Activated T-cell treated with anti-CD3 and anti-CD28 coated beads for 4 hours (primary cell): Measurements from ENCODE around the gene TNK2.
A peak's percentile ranks its signal among the peaks of the same experiment; 100 is the strongest.
"Not testable (repeated sequence)": the region's sequence is repeated elsewhere in the genome, so short reads cannot be mapped to it uniquely, and the experiment has no call there.

ENCODE experiments used
- DNase-seq: peaks from one replicate; pipeline ENCODE4 v3.0.0-alpha.2; 2020

The TNK2 gene

DNA sequence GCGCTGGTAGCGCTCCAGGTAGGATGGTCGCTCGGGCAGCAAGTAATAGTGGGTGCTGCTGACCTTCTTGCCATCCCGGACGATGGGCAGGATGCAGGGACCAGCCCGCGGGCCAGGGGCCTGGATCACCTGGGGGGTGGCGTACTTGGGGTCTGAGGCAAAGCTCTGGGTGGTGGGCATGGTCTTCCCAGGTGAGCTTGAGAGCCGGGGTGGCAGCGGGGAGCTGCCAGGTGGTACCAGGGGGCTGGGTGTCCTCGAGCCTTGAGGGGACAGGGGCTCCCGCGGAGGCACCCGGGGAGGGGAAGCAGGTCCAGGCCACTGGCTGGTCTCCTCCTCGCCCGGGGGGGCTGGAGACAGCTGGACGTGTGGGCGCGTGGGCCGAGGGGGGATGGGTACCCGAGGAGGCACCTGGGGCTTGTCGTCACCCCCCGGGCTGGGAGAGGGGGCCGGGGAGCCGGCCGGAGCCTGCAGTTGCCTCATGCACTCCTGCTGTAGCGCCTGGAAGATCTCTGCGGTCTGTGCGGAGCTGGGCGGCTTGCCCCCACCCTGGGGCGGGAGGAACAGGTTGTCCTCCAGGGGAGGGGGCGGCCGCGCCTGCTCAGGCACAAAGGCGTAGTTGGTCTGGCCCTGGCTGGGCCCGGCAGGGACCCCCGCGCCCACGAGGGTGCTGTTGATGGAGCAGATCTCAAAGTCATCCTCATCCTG is 40.6 kb downstream of the TNK2 start:
- no peak for DNase-seq

DNA sequence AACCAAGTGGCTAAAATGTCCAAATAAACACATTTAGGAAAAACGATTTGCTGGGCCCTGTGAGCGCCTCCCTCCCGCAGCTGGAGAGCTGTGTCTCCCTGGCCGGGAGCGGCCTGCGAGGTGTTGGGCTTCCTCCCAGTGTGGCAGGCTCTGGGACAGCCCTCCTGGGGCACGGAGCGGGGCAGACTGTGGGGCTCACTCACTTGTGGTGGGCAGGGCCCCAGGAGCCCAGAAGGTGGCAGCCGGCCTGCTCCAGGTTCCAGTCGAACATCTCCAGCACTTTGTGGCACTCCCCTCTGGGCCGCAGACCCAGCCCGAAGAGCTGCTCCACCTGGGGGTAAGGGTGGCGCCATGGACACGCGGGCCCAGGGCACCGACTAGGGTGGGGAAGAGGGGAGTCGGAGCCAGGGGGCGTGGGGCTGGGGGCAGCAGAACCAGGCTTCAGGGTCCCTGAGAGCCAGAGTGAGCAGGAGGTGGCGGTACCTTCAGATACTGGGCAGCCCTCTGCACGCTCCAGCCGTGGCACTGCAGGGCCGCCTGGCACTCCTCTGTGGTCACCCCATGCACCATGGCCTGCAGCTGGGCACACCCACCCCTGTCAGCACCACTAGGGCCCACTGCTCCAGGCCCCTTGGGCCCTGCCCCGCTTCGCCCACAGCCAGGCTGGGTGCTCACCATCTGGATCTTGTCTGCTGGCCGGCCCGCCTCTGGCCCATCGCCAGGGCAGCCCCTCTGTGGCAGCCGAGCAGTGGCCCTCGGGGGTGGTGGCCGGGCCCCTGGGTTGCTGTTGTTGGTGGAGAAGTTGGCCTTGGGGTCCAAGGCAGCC is 41.5 kb downstream of the TNK2 start:
- DNase-seq, result no peak

DNA sequence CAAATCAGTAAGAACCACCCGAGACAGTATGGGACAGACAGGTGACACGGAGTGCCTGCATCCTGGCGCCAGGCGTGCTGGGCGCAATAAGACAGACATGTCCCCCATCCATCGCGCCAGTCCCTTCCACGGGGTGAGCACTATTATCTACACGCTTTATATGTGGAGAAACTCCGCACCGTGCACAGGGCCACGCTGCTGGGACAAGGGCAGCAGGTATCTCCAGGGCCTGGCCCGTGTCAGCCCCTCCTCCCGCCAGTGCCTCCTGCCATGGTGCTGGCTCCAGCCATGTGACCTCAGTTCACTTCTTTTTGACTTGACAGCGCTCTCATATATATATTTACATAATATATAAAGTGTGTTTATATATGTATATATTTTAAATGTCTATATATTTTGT is 42.6 kb downstream of the TNK2 start:
- DNase-seq, result no peak

DNA sequence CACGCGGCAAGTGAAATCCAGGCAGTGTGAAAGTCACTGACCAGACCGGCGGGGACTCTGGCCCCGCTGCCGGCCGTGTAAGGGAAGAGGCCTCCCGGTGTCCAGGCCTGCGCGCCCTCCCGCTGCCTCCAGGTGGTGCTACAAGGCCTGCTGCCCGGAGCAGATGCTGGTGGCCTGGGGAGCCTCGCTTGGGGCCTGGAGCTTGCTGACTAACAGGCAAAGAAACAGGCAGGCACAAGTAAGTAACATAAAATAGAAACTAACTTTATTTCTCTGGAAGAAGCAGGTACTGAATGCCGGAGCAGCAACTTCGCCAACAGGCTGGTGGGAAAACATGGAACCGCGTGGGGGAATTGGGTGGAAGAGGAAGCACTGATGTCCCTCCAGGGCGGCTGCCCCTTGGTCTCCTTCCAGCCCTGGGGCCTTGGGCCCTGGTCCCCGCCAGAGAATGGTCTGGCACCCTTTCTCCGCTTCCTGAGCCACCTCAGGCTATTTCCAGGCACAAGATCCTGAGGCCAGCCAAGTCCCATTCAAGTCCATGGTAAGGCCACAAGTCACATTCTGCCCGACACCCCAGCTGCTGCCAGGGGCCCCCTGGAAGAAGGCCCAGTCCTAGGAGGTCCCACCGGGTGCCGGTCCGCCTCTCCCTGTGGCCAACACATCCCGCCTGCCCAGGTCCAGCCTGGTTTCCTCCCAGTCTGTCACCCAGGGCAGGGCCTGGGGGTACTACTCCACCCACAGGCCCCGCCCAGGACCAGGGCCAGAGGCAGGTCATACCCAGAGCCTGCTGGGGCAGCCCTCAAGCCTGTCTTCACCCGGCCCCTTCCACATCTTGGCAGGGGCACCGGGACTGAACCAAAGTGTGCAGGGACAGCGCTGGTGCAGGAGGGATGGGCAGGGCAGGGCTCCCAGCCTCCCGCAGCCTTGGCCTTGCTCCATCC is 45.0 kb downstream of the TNK2 start:
- peak; percentile 50 for DNase-seq

DNA sequence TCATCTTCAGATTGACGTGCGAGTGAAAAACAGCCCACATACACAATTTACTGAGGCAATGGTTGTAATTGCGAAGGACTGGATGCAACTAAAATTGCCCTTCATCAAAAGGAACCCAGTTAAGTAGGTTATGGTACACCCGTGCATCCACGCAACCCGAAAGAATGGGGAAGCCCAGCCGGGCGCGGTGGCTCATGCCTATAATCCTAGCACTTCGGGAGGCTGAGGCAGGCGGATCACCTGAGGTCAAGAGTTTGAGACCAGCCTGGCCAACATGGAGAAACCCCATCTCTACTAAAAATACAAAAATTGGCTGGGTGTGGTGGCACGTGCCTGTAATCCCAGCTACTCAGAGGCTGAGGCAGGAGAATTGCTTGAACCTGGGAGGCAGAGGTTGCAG is 46.0 kb downstream of the TNK2 start:
- DNase-seq, result not testable (repeated sequence)

DNA sequence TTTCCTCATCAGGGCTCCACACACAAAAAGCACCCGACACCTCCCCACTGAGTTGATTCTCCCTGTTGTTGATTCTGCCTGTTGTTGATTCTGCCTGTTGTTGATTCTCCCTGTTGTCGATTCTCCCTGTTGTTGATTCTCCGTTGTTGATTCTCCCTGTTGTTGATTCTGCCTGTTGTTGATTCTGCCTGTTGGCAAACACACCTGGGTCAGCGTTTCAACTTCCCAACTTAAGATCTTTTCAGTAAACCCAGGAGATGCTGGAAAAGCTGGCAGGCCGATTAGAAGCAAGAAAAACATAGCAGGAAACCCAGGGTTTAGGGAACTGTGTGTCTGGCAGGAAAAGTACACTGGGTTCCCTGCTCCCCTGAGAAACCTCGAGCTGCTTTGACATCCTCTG is 47.9 kb downstream of the TNK2 start:
- no peak for DNase-seq

DNA sequence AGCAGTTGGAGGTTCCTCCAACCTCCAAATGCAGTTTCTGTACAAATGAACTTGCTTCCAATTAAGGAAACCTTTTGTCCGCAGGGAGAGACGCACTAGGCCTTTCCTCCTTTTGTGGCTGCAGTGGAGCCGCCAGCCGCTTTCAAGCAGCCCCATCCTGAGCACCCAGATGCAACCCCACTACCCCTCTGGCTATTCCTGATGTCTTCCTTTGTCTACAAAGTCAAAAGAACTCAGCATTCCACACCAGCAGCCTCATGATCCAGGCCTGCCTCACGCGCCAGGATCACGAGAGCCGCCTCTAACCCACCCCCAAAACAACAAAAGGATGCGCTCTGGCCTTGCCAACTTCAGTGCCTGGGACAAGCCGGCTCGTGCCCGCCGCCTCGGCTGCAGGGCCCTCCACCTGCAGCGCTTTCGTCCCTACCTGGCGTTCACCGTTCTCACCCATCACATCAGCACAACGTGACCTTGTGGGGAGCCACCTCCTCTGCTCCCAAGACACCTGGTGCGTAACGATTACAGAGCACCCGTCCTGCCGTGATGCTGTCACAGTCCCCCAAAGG is 48.4 kb downstream of the TNK2 start:
- no peak for DNase-seq

DNA sequence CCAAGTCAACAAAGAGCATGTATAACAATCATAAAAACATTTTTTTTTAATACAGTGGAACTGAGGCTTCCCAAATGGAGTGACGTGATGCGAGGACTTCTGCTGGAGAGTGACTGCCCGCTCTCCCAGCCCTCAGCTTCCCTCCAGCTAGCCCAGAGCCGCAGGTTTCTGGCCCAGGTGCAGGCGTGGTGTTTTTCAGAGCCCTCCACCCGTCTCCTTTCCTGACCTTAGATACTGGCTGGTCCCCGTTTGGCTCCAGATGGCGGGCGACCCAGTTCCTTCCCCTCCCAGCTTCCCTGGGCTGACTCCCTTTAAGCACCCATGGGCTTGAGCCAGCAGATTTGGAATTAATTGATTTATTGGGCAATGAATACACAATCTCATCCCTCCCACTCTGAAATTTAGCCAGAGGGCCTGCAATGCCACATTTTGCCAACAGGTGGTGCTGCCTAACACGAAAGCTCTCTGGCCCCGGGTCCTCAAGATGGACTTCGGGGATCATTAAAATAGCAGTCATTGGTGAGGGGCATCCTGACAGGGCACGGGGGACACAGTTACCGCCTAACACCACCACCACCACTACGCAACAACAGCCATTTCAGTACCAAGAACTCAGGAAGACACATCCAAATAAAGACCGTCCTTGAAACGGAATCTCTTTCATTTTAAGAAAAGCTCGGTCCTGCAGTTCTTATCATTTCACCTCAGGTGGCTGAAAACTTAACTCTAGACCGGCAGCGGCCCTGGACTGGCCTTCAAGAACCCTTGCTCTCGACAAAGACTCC is 49.1 kb downstream of the TNK2 start:
- DNase-seq, result peak; percentile 78

DNA sequence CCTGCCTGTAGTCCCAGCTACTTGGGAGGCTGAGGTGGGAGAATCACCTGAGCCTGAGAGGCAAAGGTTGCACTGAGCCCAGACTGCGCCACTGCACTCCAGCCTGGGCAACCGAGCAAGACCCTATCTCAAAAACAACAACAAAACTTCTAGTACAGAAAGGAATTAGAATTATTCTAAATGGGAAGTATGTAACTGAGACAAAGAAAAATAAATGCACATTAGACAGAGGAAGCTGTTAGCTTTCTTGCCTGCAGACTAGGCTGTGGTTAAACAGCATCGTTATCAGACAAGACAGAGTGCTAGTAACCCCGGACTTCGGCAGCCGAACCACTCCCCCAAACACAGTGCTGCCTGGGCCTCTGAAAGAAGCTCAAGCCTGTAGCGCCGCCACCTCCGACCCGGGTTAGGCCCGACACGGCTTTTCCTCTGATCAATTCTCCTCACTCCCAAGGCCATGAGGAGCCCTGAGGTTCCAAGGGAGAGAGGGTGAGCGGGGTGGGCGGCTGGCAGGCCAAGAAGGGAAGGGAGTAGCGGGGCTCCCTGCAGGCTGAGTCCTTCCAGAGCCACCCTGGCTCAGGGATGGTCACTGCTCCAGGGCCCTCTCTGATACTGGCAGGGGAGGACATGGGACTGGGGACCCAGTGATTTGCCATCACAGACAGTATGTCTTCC is 51.8 kb downstream of the TNK2 start:
- DNase-seq, result no peak

DNA sequence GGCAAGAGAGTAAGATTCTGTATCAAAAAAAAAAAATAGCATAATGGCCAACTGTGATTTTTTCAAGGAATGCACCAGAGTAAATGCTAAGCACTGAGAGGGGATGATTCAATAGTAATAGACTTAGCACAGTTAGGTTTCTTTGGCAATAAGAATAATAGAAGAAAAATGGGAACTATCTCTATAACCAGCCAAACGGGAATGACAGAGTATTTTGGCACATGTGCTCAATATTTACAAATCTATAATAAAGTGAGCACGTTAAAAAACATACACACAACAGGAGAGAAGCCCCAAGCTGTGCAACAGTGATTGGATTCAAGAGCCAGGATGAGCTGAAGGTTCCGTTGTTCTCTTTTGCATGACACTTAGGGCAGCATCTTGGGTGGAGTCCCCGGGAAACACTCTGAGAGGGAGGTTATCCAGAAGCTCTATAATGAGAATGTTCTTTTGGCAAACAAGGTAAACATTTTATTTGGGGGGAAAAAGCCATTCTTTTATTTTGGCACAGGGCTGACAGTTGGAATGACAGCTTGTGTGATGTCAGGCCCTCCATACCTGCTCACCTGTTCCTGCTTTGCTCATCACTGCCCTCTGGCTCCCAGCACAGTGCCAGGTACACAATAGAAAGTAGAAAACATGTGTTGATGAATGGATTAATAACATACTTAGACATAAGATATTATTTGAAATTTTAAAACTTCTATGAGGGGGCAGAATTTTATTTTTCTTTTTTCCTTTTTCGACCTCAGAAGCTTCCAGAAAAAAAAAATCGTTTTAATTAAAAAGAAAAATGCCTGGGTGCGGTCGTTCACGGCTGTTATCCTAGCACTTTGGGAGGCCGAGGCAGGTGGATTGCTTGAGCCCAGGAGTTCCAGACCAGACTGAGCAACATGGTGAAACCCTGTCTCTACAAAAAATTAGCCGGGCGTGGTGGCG is 52.6 kb downstream of the TNK2 start:
- no peak for DNase-seq

DNA sequence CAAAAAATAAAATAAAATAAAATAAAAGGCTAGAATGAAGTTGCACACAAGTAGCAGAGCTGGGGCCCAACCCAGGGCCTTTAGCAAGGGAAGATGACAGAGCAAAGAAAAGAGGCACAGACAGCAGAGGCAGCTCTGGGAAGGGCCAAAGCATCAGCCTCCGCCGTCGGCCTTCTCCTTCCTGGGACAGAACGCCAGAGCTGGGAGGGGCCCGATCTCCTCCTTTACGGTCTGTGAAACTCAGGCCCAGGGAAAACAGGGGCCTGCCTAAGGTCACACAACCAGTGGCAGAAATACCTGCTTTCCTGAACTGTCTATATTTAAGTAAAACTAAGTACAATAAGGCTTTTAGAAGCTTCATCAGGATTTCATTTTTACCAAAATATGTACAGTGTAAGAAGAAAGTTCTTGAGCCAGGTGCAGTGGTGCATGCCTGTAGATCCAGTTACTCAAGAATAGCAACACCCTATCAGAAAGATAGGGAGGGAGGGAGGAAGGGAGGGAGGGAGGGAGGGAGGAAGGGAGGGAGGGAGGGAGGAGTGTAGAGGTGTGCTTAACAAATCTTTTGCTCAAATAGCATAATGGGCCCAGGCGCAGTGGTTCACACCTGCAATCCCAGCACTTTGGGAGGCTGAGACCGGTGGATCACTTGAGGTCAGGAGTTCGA is 53.6 kb downstream of the TNK2 start:
- DNase-seq, result no peak

DNA sequence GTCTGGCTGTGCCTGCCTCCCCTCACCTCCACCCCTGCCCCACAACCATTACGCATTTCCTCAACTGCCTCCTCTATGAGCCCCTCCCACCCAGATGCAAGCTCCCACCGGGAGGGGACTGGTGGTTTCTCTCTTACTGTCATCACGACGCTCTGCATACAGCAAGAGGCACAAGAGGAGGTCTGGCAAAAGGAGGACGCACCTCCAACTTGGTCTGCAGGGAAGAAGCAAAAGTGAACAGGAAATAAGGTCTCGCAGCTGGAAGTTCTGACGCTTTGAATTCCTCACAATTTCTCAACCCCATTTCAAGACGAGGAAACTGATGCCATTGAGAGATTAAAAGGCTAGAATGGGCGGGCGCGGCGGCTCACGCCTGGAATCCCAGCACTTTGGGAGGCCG is 54.4 kb downstream of the TNK2 start:
- no peak for DNase-seq

DNA sequence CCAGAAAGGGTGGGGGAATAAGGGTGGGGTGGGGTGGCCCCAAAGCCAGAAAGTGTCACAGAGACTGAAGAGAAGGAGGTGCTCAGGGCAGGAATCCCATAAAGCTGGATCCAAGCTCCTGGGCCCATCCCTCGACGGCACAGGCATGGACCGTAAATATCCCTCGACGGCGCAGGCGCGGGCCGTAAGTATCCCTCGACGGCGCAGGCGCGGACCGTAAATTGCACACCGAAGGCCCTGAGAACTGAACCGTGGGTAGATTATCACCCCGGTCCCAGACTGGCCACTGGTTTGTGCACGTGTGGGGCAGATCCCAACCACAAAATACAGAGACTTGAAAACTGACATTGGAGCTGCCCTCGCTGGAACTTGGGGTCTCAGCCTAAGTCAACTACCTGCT is 55.3 kb downstream of the TNK2 start:
- DNase-seq, result no peak

DNA sequence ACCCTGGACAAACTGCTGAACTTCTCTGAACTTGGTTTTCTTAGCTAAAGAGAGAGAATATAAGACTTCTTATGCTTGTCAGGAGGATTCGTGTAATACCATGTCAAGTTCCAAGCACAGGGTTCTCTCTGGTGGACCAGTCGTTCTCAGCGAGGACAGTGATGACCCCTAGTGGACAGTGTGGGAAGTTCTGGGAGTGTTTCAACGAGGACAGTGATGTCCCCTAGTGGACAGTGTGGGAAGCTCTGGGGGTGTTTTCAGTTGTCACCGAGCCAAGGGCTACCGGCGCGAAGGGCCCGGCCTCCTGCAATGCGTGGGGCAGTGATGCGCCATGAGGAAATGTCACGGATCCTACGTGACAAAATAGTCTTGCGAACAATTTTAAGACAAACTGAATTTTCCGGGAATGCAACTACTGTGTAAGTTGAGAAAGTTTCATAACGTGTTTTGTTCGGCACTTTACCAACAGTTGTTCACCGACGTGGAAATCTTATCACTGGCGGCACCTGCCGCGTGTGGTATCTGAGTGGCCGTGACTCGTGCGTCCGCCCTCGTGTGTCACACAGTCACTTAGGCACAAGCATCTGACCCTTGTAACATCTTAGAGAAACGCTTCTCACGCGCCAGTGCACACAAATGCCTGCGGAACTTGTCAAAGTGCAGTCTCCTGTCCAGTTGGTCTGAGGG is 57.4 kb downstream of the TNK2 start:
- DNase-seq, result peak; percentile 85

DNA sequence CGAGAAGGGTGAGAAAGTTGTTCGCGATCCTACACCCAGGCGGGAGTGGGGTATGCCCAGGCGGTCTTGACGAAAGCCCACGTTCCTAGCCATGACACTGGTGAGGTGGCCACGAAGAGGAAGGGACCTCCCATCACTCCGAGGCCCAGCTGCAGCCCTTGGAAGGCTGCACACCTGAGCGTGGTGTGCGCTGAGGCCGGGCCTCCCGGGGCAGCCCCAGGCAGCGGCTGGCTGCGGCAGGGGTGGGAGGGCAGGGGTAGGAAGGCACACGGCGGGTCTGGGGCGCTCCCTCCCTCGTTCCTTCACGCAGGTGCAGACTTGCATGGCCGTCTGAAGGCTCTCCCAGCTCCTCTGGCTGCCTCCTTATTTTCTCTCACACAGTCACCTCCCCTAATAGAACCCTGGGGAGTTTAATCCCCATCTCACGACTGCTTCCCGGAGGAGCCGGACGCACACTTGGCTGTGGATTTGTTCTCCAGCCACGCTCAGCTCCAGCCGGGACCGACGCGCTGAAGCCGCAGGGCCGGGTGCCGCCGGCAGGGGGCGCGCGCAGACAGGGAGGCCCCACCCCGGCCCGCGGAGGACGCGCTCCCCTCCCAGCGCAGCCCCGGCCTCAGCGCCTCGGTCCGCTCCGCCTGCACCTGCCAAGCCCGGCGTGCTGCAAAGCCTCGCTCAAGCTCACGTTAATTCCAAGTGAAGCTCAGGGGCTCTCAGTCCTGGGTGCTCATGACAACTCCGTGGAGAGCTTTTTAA is 58.9 kb downstream of the TNK2 start:
- DNase-seq, result no peak

DNA sequence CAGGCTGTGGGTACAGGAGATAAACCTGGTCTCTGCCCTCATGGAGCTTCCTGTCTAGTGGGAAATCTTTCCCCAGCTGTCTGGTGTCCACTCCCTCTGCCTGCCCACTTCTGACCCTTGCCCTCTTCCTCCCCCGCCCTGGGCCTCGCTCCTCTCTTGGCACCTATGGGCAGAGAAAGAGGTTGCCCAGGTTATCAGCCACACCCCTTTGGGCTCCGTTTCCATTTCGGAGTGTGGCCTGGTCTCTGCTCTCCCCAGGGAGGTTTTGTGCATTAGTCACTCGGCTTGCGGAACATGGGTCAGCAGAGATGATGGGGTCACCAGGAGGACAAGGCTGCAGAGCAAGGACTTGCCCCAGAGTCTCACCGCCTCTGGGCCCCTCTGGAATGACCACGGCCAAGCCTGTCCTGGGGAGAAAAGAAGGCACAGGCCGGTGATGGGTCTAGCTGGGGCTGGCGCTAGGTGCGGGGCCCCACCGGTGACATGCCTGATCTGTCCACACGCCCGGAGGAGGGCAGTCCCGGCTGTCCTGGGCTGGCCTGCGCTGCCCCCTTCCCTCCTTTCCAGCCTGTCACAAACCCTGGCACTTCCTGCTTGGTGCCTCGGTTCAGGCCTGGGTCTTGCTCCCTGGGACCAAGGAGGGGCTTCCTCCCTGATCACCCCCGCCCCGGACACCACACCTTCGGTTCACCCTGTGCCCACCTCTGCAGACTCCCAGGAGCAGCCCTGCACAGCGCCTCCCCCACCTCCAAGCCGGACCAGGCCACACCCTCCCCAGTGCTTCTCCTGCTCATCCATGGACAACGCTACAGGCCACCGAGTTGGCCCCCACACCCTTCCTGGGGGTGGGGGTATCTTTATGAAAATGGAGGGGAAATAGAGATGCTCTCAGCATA is 61.0 kb downstream of the TNK2 start:
- no peak for DNase-seq

DNA sequence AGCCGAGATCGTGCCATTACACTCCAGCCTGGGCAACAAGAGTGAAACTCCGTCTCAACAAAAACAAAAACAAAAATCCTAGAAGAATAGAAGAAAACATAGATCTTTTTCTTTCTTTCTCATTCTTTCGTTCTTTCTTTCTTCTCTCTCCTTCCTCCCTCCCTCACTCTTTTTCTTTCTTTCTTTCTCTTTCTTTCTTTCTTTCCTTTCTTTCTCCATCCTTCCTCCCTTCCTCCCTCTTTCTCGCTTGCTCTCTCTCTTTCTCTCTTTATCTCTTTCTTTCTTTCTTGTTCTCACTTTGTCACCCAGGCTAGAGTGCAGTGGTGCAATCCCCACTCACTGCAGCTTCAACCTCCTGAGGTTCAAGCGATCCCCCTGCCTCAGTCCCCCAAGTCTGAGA is 62.9 kb downstream of the TNK2 start:
- no peak for DNase-seq
